ENCODE data around the gene TCF12. TPM values are rescaled to one million over a fixed set of nuclear protein-coding genes. Genes with fewer than 3 reads are reported as not detected.

The TCF12 gene
- total RNA-seq, 4 donors from 2014 or later = 50.5 to 117 (median 89.8) TPM

DNA sequence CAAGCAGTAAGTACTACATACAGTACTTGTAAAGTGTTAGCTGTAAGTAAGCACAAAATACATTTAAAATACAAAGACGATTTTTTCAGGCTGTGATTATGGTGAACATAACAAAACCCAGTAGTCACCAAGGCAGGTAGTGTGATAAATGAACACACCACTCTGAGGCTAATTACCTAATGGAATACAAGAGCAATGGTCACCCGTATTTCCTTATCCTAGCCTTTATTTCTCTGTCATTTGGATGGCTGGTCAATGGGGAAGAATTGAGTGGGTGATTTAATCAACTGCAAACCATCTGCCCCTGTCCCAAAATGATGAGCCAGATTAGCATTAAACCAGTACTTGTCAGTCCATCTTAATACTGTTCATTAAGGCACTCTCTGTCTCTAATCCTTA lies 368.7 kb downstream of the TCF12 start:
- intact Hi-C loops (cut with DNase I; ENCODE audit: low total_unique reads) = no loop called here
- TF ChIP-seq POLR2A (IDR thresholded peaks at IDR 0.05) = no peak

DNA sequence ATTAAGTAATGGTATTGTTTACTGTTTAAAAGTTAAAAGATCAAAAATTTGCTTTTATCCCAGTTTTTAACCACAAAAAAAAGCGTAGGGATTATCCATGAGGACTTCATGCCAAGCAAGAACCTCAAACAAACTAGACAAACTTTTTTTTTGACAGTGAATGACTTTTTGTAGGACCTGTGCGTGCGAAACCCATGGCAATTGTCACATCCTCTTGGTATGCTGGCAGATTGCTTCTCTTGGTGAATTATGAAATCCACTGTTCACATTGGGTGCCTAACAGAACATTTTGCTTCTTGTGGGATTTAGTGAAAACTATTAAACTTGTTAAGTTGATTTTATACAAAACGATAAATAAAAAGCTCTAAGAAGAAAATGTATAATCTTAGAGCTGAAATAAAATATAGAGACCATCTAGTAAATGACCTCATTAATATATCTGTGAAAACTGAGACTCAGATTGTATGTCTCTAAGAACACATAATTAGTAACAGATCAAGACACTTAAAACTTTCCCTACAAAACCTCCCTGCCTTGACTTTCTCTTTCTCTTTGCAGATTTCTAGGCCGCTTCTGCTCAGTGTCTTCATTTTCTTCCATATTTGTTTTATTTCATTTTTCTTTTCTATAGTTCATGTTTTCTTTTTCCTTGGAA lies 370.6 kb downstream of the TCF12 start:
- 53 to 58% methylated on average over 5 of the region's 5 CpGs for WGBS, 2 donors
- intact Hi-C loops (cut with DNase I; ENCODE audit: low total_unique reads) = no loop called here
- TF ChIP-seq, protein P1, sequence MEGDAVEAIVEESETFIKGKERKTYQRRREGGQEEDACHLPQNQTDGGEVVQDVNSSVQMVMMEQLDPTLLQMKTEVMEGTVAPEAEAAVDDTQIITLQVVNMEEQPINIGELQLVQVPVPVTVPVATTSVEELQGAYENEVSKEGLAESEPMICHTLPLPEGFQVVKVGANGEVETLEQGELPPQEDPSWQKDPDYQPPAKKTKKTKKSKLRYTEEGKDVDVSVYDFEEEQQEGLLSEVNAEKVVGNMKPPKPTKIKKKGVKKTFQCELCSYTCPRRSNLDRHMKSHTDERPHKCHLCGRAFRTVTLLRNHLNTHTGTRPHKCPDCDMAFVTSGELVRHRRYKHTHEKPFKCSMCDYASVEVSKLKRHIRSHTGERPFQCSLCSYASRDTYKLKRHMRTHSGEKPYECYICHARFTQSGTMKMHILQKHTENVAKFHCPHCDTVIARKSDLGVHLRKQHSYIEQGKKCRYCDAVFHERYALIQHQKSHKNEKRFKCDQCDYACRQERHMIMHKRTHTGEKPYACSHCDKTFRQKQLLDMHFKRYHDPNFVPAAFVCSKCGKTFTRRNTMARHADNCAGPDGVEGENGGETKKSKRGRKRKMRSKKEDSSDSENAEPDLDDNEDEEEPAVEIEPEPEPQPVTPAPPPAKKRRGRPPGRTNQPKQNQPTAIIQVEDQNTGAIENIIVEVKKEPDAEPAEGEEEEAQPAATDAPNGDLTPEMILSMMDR (IDR thresholded peaks at IDR 0.05) = no peak
- no peak for TF ChIP-seq POLR2A (IDR thresholded peaks at IDR 0.05)
- peak in 1 of 2 donors; percentile 40 for DNase-seq (ENCODE audit: low spot score in 2 of 2)
- no peak overlapping the region for H3K4me3 ChIP-seq (ENCODE audit: low read depth, poor library complexity, severe bottlenecking)

More for the DNA sequence above, 368.7 kb downstream of the TCF12 start:
- DNase-seq (ENCODE audit: low spot score in 2 of 2) = no peak
- no peak overlapping the region for H3K4me3 ChIP-seq (ENCODE audit: low read depth, poor library complexity, severe bottlenecking)
- WGBS, 2 donors = 88 to 96% methylated on average over 2 of the region's 2 CpGs

DNA sequence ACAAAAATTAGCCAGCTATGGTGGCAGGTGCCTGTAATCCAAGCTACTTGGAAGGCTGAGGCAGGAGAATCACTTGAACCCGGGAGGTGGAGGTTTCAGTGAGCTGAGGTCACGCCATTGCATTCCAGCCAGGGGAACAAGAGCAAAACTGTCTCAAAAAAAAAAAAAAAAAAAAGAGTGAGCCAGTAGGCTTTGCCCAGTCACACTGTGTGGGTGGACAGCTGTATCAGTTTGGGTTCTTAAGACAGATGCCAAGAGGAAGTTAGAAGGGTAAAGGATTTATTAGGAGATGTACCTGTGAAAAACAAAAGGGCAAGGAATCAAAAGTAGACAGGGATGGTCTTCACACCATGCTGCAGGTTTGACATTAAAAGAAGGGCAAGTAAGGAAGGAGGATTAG lies 371.7 kb downstream of the TCF12 start:
- WGBS, 2 donors = 89 to 93% methylated on average over 2 of the region's 2 CpGs
- H3K4me3 ChIP-seq (ENCODE audit: low read depth, poor library complexity, severe bottlenecking) = no peak overlapping the region
- TF ChIP-seq, protein P1 (IDR thresholded peaks at IDR 0.05) = no peak
- TF ChIP-seq POLR2A (IDR thresholded peaks at IDR 0.05) = no peak
- intact Hi-C loops (cut with DNase I; ENCODE audit: low total_unique reads) = no loop called here
- DNase-seq (ENCODE audit: low spot score in 2 of 2) = no peak

DNA sequence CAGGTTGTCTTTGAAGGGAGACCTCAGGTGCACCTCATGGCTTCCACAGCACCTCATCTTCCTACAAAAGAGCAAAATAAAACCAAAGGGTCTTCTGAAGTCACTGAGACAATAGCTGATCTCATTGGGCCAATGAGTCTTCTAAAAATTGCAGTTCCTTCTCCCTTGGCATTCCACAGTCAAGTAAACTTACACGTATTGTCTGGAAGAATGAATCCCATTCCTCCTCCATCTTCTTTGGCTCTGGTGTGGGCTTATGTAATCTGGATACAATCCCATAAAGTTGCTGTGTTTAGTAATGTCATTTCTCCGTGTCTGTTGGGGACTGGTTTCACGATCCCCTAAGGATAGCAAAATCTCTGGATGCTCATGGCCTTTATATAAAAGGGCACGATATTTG lies 372.4 kb downstream of the TCF12 start:
- 81 to 87% methylated on average over 4 of the region's 4 CpGs for WGBS, 2 donors
- intact Hi-C loops (cut with DNase I; ENCODE audit: low total_unique reads) = no loop called here
- TF ChIP-seq POLR2A (IDR thresholded peaks at IDR 0.05) = no peak
- TF ChIP-seq, protein P1 (IDR thresholded peaks at IDR 0.05) = no peak
- H3K4me3 ChIP-seq (ENCODE audit: low read depth, poor library complexity, severe bottlenecking) = no peak overlapping the region
- DNase-seq (ENCODE audit: low spot score in 2 of 2) = no peak

DNA sequence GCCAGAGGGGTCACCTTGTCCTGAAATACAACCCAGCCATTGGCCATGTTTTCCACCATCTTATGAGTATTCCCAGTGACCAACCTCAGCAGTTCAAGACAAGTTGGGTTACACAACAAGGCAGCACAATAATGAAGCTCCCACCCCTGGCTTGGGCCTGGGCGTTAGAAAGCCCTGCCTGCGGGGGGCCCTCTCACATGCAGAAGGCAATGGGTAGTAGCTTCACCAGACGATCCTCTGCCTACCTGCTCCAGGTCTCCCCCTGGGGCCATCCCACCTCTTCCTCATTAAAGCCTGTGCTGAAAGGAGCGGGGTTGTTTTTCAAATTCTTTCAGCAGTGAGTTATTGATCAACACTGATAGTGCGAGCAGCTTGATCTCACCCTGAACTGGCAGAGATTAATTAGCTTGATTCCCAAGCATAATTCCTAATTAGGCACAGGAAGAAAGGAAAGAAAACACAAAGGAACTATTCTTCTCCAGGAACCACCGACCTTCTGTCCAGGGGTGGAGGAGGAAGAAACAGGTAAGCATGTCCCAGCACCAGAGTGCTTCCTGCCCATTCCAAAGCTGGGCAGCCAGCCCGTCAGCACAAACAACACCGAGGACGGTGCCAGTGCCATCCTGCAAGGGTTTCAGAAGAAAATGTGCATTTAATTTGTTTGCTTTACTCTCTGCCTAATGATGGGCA lies 378.2 kb downstream of the TCF12 start:
- WGBS, 2 donors = 53 to 60% methylated on average over 9 of the region's 9 CpGs
- intact Hi-C loops (cut with DNase I; ENCODE audit: low total_unique reads) = no loop called here

DNA sequence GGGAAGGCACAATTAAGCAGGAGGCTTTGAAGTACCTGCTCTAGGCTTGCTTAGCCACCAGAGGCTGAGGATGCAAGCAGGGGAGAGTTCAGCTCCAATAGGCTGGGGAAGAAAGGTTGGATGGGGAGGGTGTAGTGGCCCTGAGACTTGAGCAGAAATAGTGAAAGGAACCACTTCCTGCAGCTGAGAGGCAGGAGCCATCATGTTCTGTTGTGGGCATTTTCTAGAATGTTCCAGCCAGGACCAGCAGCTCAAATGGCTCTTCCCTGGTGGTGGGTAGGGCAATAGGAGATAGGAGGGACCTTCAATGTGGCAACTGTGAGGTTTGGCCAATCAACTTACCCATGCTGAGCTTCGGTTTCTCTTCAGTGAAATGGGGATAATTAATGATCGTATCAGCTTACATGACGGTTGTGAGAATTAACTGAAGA lies 378.7 kb downstream of the TCF12 start:
- no peak overlapping the region for H3K4me3 ChIP-seq (ENCODE audit: low read depth, poor library complexity, severe bottlenecking)
- WGBS, 2 donors = 80 to 89% methylated on average over 3 of the region's 3 CpGs
- no peak for DNase-seq (ENCODE audit: low spot score in 2 of 2)
- TF ChIP-seq POLR2A (IDR thresholded peaks at IDR 0.05) = no peak
- TF ChIP-seq, protein P1 (IDR thresholded peaks at IDR 0.05) = no peak
- intact Hi-C loops (cut with DNase I; ENCODE audit: low total_unique reads) = no loop called here

More for the DNA sequence above, 378.2 kb downstream of the TCF12 start:
- no peak for DNase-seq (ENCODE audit: low spot score in 2 of 2)
- H3K4me3 ChIP-seq (ENCODE audit: low read depth, poor library complexity, severe bottlenecking) = no peak overlapping the region
- TF ChIP-seq POLR2A (IDR thresholded peaks at IDR 0.05) = no peak
- TF ChIP-seq, protein P1 (IDR thresholded peaks at IDR 0.05) = no peak
